Hematopoietic multipotent progenitor cell treated with erythropoietin and hydrocortisone succinate and interleukin-3 and kit ligand, for 17 days (in vitro differentiated cells): ENCODE measurements around the gene MFAP1.
A peak's percentile ranks its signal among the peaks of the same experiment; 100 is the strongest.

ENCODE experiments used
- DNase-seq: peaks from one replicate; pipeline ENCODE4 v3.0.0-alpha.2; 2015; ENCODE audit warnings: low spot score

Gene MFAP1

GRCh38 chr15:43776101-43776717 lies 48.3 kb downstream of the MFAP1 start:
- no peak for DNase-seq

GRCh38 chr15:43775411-43775965 lies 49.0 kb downstream of the MFAP1 start:
- DNase-seq: peak; percentile 69

GRCh38 chr15:43774062-43774461 lies 50.4 kb downstream of the MFAP1 start:
- no peak for DNase-seq

GRCh38 chr15:43772624-43773023 lies 51.9 kb downstream of the MFAP1 start:
- DNase-seq: no peak

- DNase-seq: peak; percentile 65
These were observed 52.7 kb downstream of the MFAP1 start for GRCh38 chr15:43771816-43772215.

GRCh38 chr15:43769584-43770228 lies 54.8 kb downstream of the MFAP1 start:
- peak; percentile 83 for DNase-seq

GRCh38 chr15:43763819-43764446 lies 60.6 kb downstream of the MFAP1 start:
- no peak for DNase-seq

- no peak for DNase-seq
These were observed 61.7 kb downstream of the MFAP1 start for GRCh38 chr15:43762824-43763223.
